ENCODE data around the gene STXBP1.

DNA sequence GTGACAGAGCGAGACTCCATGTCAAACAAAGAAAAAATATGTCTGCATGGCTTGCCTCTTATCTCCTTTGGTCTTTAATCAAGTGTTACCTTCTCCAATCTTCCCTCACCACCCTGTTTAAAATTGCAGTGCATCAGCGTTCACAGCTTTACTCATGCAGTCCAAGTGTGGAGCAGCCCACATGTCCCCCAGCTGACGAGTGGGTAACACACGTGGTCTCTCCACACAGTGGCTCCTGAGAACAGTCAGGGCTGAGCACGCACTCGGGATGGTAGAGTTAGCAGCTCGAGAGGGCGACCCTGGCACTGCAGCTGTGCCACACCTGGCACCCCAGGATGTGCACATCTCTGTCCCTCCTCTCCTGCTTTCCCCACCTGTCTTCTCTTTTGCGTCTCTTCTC is 68.8 kb downstream of the STXBP1 start:
- no peak for TF ChIP-seq ZSCAN25 (CRISPR knock-in tag; IDR thresholded peaks at IDR 0.05)
- TF ChIP-seq U2AF2 (IDR thresholded peaks at IDR 0.05; ENCODE audit: low read depth, low read length), result no peak
- no peak for TF ChIP-seq TP53 (CRISPR knock-in tag; conservative IDR thresholded peaks at IDR 0.05)
- TF ChIP-seq MYNN (CRISPR knock-in tag; IDR thresholded peaks at IDR 0.05; ENCODE audit: low read depth), result no peak
- TF ChIP-seq ZNF335 (CRISPR knock-in tag; IDR thresholded peaks at IDR 0.05), result no peak
- TF ChIP-seq ZFX (CRISPR knock-in tag; IDR thresholded peaks at IDR 0.05; ENCODE audit: low read depth), result no peak
- TF ChIP-seq POLR2AphosphoS5 (IDR thresholded peaks at IDR 0.05; ENCODE audit: low read depth, low read length), result no peak
- TF ChIP-seq SP2 (CRISPR knock-in tag; IDR thresholded peaks at IDR 0.05), result no peak
- TF ChIP-seq ARNT (IDR thresholded peaks at IDR 0.05), result no peak

All from HepG2 (cell line).